Breast epithelium (tissue), 4 donors: Measurements from ENCODE around the gene KLF6. TPM values are rescaled to one million over a fixed set of nuclear protein-coding genes. Genes with fewer than 3 reads are reported as not detected.

Experiments
- DNase-seq, 2 donors: peaks; one replicate each; pipeline ENCODE4 v3.0.0-alpha.2; 2019; ENCODE audit warnings: low spot score in 2 of 2
- H3K27ac ChIP-seq, 2 donors: fragments of 200-600 bp; sonication (generic) in 1 of 2; one replicate each; pipeline ENCODE4 v1.5.1; 2016 to 2019; ENCODE audit warnings: mild to moderate bottlenecking in 1 of 2
- H3K27me3 ChIP-seq, 2 donors: fragments of 200-600 bp; sonication (generic) in 1 of 2; one replicate each; pipeline versions ENCODE4 v1.5.1 to v1.6.0; 2017 to 2019; ENCODE audit warnings: control low read depth in 1 of 2, mild to moderate bottlenecking in 1 of 2
- H3K36me3 ChIP-seq: fragments of 200-600 bp; one replicate; pipeline ENCODE4 v1.5.1; 2019
- H3K4me1 ChIP-seq, 2 donors: fragments of 200-600 bp; sonication (generic); one replicate each; pipeline ENCODE4 v1.5.1; 2016 to 2019; ENCODE audit warnings: control low read depth in 1 of 2
- H3K4me3 ChIP-seq, 3 donors: fragments of 200-600 bp; sonication (generic); 1 replicate in 2 of 3; 2 replicates in 1 of 3; pipeline ENCODE4 v1.5.1; 2016 to 2019; ENCODE audit warnings: mild to moderate bottlenecking in 3 of 3, moderate library complexity in 2 of 3
- H3K9me3 ChIP-seq, 2 donors: fragments of 200-600 bp; sonication (generic) in 1 of 2; one replicate each; pipeline ENCODE4 v1.5.1; 2016 to 2019; ENCODE audit warnings: control low read depth in 1 of 2
- POLR2A ChIP-seq: fragments of 450-650 bp; IDR thresholded peaks from one replicate; pipeline ENCODE4 v1.6.1; 2016; ENCODE audit warnings: antibody characterized with exemption, mild to moderate bottlenecking, moderate library complexity
- POLR2AphosphoS5 ChIP-seq, 3 donors: sonication (generic); formaldehyde crosslinking; IDR thresholded peaks; one replicate each; pipeline ENCODE4 v1.6.1; 2017; ENCODE audit warnings: antibody characterized with exemption in 3 of 3
- intact Hi-C: fragments of 100-400 bp; cut with DNase I; formaldehyde crosslinking; loops from one replicate; pipeline ENCODE4 v1.15.1; 2023; ENCODE audit warnings: low total_unique reads
- total RNA-seq, 3 donors: library from RNA; depleted of rRNA; stranded (reverse); fragments of >200 nt; gene quantifications; one replicate each; pipeline ENCODE4 v1.1.0, GENCODE V29; 2016
- TF ChIP-seq, protein P1 (sequence below), 3 donors: fragments of 450-650 bp; IDR thresholded peaks; one replicate each; pipeline ENCODE4 v1.5.1; 2016 to 2017; ENCODE audit warnings: antibody characterized with exemption in 3 of 3, mild to moderate bottlenecking in 3 of 3, moderate library complexity in 3 of 3

Gene KLF6
- total RNA-seq, 3 donors from 2014 or later: 132 to 347 (median 186) TPM

DNA sequence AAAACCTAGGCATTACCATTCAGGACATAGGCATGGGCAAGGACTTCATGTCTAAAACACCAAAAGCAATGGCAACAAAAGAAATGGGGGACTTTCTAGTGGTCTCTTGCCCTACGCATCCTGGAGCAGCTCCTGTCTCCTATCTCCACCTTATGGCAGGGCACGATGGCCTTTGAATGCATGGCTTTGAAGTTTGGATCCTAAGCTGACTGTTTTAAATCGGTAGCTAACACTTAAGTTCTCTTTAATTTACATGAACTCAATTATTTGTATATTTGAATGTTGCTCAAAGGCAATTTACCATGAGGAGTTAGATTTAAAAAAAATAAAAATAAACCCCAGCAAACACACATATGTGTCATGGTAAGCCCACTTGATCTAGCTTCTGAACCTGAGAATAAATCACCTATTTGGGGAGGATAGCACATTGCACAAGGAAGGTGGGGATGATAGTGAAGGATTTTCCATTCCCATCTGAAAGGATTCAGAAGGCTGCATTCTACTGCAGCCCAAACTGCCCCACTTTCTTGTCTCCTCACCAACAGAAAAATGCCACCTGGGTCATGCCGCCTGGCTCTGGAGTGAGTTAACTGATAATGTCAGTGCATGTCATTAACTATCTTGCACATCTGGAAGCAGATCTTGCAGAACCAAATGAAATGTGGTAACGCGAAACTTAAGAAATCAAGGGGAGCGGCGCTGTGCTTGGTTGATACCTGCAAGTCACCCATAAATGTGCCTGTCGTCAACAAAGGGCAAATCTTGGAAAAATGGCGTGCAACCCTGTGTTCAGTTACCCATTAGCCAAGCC, 12.4 kb downstream of the KLF6 start:
- intact Hi-C loops: no loop called here
- Histone ChIP-seq H3K27me3 (no peaks in the 10 kb centered on the region), H3K4me3 (no peak overlapping the region), H3K36me3 (no peaks in the 10 kb centered on the region), H3K9me3 (no peaks in the 10 kb centered on the region), H3K4me1 (peaks cover 3 to 4% of the 10 kb centered on the region in 2 donors), H3K27ac (no peak overlapping the region)
- no peak for DNase-seq
- TF ChIP-seq, protein P1, sequence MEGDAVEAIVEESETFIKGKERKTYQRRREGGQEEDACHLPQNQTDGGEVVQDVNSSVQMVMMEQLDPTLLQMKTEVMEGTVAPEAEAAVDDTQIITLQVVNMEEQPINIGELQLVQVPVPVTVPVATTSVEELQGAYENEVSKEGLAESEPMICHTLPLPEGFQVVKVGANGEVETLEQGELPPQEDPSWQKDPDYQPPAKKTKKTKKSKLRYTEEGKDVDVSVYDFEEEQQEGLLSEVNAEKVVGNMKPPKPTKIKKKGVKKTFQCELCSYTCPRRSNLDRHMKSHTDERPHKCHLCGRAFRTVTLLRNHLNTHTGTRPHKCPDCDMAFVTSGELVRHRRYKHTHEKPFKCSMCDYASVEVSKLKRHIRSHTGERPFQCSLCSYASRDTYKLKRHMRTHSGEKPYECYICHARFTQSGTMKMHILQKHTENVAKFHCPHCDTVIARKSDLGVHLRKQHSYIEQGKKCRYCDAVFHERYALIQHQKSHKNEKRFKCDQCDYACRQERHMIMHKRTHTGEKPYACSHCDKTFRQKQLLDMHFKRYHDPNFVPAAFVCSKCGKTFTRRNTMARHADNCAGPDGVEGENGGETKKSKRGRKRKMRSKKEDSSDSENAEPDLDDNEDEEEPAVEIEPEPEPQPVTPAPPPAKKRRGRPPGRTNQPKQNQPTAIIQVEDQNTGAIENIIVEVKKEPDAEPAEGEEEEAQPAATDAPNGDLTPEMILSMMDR (IDR thresholded peaks at IDR 0.05): no peak
- TF ChIP-seq POLR2AphosphoS5 (IDR thresholded peaks at IDR 0.05) (no peak), POLR2A (no peak)

DNA sequence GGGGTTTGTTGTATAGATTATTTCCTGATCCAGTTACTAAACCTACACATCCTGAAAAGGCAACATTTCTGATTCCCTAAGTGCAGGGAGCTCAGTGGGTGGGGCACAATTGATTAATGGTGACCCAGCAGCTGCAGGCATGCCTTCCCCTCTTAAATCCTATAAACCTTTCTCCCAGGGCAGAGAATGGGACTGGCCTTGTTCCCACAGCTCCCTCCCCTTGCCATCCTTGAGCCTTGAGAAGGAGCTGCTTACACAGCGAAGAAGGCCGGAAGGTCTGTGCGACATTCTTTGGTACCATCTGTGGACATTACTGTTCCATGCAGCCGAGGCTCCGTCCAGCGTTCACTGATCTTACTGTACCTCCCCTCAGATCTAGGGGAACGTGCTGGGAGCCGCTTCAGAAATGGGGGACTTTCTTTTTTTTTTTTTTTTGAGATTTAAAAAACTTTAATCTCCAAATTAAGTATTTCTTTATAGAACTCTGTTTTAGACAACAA, 14.3 kb downstream of the KLF6 start:
- intact Hi-C loops: no loop called here
- Histone ChIP-seq H3K27ac (no peak overlapping the region), H3K36me3 (no peaks in the 10 kb centered on the region), H3K4me1 (no peaks in the 10 kb centered on the region), H3K4me3 (no peak overlapping the region), H3K27me3 (no peaks in the 10 kb centered on the region), H3K9me3 (no peaks in the 10 kb centered on the region)
- no peak for TF ChIP-seq POLR2A
- no peak for DNase-seq

DNA sequence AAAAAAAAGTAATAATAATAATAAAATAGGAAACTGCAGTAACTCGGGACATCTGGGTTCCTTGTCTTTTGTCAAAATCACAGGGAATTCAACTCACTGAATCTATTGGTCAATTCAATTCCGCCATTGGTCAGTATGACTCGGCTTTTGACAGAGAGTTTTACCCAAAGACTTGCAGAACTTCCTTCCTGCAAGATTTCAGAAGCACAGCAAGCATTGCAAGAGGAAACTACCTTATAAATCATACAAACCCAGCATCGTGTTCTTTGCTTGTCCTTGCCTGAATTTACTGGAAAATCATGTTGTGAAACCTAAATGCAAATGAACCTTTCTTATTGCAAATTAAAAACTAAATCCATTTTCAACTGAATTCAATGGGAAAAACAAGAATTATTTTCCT, 15.5 kb downstream of the KLF6 start:
- intact Hi-C loops: no loop called here
- TF ChIP-seq POLR2AphosphoS5 (IDR thresholded peaks at IDR 0.05) (no peak), POLR2A (no peak)
- TF ChIP-seq, protein P1 (IDR thresholded peaks at IDR 0.05): no peak

DNA sequence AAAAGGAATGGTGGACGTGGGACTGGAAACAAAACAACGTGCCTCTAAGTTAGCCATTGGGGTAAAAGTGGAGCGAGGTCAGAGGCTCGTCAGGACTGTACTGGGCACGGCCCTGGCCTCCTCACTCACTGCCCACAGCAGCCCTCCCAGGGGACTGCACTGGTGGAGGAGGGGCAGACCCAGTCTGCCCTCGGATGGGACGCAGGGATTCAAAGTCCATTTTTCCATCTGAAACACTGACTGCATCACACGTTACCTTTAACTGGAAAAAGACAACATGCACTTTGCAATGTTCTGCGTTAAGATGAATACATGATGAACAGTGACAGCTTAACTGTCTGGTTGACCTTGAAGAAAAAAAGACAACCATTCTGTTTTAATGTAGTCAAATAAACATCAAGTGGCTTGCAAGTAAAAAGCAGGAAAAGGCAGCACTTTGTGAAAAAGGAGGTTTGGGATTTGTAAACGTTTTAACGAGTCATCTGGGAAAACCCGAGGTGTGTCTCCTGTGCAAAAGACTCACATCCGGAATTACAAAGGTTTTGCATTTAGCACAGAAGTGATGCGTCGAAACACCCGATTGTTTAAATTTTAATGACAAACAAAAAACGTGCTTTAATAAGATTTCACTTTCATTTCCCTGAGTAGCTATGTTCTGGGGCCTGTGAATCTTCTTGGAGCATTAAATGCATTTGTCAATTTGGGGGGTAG, 18.8 kb downstream of the KLF6 start:
- Histone ChIP-seq H3K27me3 (no peaks in the 10 kb centered on the region), H3K36me3 (no peaks in the 10 kb centered on the region), H3K27ac (no peak overlapping the region), H3K4me3 (no peak overlapping the region), H3K4me1 (peaks cover 0 to 7% of the 10 kb centered on the region in 2 donors), H3K9me3 (no peaks in the 10 kb centered on the region)
- intact Hi-C loops: no loop called here
- DNase-seq: no peak
- TF ChIP-seq, protein P1 (IDR thresholded peaks at IDR 0.05): no peak
- TF ChIP-seq POLR2A: no peak
- TF ChIP-seq POLR2AphosphoS5 (IDR thresholded peaks at IDR 0.05): no peak

More for the DNA sequence above, 15.5 kb downstream of the KLF6 start:
- Histone ChIP-seq H3K27me3 (no peaks in the 10 kb centered on the region), H3K27ac (no peak overlapping the region), H3K4me3 (no peak overlapping the region), H3K9me3 (no peaks in the 10 kb centered on the region), H3K4me1 (no peaks in the 10 kb centered on the region), H3K36me3 (no peaks in the 10 kb centered on the region)
- no peak for DNase-seq

DNA sequence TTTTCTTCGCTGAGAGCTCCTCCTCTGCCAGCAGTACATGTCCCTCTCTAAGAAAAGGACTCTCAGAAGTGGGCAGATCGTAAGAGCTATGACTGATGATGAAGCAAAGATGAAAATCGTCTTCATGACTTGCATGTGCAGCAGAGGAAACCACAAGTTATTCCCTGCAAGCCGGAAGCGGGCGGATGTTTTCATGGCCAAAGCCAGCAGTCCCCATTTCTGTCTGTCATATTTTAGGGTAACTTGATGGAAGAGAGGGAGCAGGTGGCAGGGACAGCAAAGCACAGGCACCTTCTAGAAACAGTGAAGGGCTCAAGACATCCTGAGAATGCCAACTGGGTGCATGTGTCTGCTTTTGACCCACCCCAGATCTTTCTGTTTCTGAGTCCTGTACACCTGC, 19.9 kb downstream of the KLF6 start:
- intact Hi-C loops: no loop called here
- no peaks in the 10 kb centered on the region for H3K9me3 ChIP-seq
- H3K27ac ChIP-seq: no peak overlapping the region
- H3K27me3 ChIP-seq: no peaks in the 10 kb centered on the region
- H3K4me3 ChIP-seq: no peak overlapping the region
- H3K4me1 ChIP-seq: peaks cover 0 to 7% of the 10 kb centered on the region in 2 donors
- H3K36me3 ChIP-seq: no peaks in the 10 kb centered on the region
- no peak for TF ChIP-seq POLR2AphosphoS5 (IDR thresholded peaks at IDR 0.05)
- no peak for TF ChIP-seq POLR2A
- TF ChIP-seq, protein P1 (IDR thresholded peaks at IDR 0.05): no peak
- no peak for DNase-seq
